ENCODE results near the gene FARS2. TPM values are rescaled to one million over a fixed set of nuclear protein-coding genes. Genes with fewer than 3 reads are reported as not detected.

Gene FARS2
- total RNA-seq, 1 donor from 2014 or later, result 22.0 TPM

DNA sequence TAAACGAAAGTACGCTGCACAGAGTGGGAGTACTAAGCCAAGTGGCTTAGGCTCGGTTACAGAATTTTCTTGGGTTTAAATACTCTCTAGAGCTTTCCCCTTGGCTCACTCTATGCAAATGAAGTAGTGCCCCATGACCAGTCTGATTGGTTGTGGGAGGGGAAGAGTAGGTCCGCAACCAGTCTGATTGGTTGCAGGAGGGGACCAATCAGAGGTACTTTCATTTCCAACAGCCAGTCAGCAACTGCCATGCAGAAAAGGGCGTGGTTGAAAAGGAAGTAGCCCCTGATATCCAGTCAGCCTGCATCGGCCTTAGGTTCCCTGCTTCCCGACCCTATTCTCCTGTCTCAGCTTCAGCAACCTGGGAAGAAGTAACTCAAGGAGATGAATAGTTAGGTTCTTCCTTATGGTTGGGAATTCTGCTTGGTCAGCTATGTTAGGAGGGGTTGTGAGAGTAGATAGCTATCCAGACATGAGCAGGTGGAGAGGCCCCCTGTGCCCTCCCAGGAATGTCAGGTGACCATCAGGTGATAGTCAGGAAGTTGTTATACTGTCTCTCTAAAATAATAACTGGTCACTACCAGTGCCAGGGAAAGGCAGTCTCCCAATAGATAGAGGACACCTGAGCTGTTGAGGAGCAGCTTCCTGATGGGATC is 57.4 kb downstream of the FARS2 start:
- DNase-seq (ENCODE audit: low read depth in 2 of 2), result no peak

DNA sequence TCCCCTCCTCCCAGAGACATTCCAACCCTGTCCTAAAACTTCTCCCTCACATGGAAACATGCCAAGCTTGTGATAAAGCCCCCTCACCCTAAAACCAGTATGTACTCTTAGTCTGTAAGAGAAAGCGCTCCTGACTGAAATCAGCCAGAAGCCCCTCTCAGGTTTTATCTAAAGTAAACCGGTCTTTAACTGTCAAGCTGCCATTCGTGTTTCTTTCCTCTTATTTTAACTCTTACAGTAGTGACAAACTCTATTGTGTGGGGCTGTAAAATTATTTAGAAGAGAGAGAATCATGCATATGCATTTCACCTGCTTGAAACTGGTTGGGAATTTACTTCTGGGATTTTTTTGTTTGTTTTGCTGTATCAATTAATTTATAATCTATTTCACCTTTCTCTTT is 62.7 kb downstream of the FARS2 start:
- DNase-seq (ENCODE audit: low read depth in 2 of 2), result no peak

DNA sequence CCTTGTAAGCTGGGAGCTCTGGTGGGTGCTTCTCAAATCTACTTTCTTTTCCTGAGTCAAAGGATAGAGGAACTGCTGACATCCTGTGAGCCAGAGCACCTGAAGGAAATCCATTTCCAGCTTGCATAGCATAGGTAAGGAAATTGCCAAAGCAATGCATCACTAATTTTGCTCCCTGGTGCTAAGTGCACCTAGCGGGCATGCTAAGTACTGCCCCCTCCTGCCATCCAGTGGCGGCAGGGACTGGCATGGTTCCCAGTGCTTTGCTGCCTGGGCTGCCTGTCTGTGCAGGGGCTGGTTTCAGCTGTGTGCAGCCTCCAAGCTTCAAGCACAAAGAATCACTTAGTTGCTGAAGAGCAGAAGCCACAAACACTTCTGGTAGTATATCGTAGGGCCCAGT is 63.9 kb downstream of the FARS2 start:
- no peak for DNase-seq (ENCODE audit: low read depth in 2 of 2)

- no peak for DNase-seq (ENCODE audit: low read depth in 2 of 2)
These were observed 64.8 kb downstream of the FARS2 start for GRCh38 chr6:5326022-5326641.

GRCh38 chr6:5328800-5329199 is 67.5 kb downstream of the FARS2 start:
- DNase-seq (ENCODE audit: low read depth in 2 of 2), result no peak

DNA sequence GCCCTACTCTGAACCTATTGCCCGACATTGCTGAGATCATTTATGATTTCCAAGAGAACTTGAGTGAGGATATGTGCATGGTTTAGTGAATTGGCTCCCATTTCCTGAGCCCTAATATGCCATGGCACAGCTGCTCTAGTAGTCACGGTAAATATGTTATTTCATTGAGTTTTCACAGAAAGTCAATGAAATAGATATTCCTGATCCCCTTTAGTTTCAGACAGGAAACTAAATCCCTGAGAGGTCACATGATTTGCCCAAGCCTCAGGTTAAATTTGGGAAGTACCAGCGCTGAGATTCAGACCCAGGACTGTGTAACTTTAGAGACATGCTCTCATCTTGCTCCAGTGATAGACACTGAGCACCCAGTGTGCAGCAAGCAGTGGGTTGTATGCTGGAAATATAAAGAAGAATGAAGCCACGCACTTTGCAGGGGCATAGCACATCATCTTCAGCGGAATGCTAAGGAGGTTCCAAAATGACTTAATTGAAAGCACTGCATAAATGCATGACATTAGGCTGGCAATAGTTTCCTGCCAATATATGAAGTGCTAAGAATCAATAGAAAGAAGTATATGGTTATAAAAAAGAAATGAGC is 70.6 kb downstream of the FARS2 start:
- no peak for DNase-seq (ENCODE audit: low read depth in 2 of 2)

DNA sequence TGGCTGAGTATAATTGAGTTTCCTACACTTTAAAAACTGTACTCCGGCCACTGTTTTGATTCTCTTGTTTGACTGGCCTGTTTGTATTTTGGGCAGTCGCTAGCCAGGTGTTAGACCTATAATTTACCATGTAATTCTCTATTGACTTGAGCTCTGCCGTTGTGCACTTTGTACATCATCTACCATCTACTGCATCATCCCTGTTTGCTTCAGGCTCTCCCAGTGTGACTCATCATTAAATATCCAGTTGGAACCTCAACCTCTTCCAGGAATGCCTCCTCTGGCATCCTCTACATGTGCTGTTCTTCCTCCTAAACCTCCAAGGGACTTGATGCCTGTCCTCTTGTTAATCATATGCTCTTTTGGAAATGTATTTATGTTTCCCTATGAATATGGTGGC is 72.3 kb downstream of the FARS2 start:
- DNase-seq (ENCODE audit: low read depth in 2 of 2), result peak; percentile 46 to 51

DNA sequence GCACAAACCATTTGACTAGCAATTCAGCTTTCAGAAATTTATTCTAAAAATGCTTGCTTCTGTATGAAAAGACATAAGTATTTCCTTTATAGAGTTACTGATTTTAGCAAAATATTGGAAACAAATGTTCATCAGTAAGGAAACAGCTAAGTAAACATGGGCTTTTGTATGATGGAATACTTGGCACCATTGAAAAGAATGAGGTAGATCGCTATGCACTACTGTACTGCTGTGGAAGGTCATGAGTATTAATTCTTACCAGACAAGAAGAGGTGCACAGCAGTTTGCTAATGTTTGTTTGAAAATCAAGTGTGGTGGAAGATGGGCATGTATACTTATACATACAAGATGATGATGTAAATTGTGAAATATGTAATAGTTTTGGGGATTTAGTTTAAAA is 73.0 kb downstream of the FARS2 start:
- DNase-seq (ENCODE audit: low read depth in 2 of 2), result peak; percentile 85 to 93

GRCh38 chr6:5335020-5335419 is 73.7 kb downstream of the FARS2 start:
- DNase-seq (ENCODE audit: low read depth in 2 of 2), result no peak

DNA sequence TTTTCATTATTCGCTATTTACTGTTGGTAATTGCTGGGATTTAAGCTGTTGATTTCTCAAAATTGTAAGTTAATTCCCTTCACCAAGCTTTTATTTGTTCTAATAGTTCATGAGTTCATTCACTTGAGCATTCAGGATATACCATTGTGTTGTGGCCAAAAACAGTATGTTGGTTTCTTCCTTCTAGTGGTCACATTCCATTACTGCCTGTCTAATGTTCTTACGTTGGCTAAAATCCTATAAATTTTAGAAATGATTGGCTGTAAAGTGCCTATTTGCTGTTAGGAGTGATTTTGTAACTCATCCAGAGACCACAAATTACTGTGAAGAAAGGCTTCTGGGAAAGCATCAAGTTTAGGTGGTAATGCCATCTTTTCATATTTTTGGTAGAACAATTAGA is 76.3 kb downstream of the FARS2 start:
- peak; percentile 52 to 82 for DNase-seq (ENCODE audit: low read depth in 2 of 2)

DNA sequence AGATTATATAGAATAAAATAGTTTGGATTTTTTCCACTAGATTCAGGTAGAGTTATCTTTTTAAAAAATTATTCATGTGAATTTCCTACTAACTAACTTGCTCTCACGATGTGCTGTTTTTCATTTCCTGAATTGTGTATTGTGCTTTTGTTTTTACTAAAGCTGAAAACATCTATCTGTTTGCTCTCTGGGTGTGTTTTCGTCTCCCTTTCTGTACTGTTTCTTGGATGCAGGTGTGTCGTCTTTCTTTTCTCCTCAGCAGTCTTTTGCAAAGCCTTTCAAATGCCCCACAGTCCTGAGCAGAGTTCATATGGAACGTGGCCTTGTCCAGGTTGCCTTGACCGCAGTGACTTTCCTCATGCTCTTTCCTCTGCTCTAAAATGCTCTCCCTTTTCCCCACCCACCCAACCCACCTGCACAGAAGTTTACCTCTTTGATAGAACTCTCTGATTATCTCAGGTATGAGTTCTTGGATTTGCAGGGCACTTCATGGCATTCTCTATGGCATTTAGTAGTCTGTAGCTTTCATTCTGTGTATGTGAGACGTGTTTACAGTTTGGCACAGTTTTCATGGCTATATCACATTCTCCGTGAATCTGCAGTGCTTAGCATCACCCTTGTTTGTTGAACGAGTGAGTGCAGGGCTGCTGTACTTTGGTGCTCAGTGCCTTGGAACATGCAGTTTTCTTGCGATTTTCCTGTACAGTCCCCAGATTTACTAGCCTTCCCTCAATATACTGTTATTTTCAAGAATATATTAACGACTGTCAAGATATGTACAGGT is 77.1 kb downstream of the FARS2 start:
- peak in 1 of 2 donors; percentile 33 for DNase-seq (ENCODE audit: low read depth in 2 of 2)

DNA sequence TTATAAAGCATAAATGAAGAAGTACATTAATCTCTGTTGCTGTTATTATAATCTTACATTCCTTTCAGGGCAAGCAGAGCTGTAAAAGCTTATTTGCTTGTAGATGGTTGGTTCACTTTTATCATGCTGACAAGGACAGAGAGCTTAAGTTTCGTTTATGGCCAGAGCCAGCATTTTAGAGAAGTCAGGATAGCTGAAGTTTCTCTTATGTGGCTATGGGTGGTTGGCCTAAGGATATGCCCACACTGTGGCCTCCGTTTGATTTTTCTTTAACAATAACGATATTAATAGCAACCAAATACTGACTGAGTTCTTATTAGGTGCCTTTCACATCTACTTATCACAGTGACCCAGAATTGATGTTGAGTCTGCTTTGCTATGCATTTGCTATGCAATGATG is 78.5 kb downstream of the FARS2 start:
- no peak for DNase-seq (ENCODE audit: low read depth in 2 of 2)

DNA sequence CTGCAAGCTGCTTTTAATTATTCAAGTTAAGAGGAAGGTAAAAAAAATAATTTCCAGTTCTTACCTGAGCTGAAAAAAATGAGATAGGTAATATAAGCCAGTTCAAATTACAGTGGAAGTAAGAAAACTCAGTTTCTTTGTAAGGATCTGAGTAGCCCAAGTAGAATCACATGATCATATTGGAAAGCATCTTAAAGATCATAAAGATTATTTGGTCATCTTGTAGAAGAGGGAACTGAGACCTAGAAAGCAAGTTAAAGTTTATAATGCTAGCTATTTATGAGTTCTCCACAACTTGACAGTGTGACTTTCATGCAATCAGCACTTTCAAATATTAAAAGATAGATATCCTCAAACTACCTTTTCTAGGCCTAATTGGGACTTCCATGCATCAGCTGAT is 80.5 kb downstream of the FARS2 start:
- no peak for DNase-seq (ENCODE audit: low read depth in 2 of 2)

DNA sequence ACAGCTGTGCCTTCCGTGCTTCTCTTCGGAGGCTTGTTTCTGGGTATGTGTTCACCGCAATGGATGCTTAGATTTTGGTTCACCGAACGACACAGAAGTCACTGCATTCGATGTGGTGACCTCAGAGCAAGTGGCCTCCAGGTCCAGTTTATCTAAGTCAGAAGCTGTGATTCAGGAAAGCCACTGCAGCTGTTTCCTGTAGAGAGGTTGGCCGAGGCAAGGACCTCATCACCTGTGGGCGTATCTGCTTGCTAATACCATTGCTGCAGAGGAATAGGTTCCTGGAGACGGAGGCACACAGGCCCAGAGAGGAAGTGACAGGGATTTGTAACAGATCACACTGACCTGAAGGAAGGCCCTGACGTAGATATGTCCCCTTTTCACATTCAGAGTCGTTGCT is 82.7 kb downstream of the FARS2 start:
- peak; percentile 75 to 87 for DNase-seq (ENCODE audit: low read depth in 2 of 2)

- DNase-seq (ENCODE audit: low read depth in 2 of 2), result no peak
These were observed 84.0 kb downstream of the FARS2 start for GRCh38 chr6:5345324-5345723.

GRCh38 chr6:5351552-5352210 is 90.4 kb downstream of the FARS2 start:
- no peak for DNase-seq (ENCODE audit: low read depth in 2 of 2)

- DNase-seq (ENCODE audit: low read depth in 2 of 2), result no peak
These were observed 92.7 kb downstream of the FARS2 start for GRCh38 chr6:5353971-5354370.

GRCh38 chr6:5357486-5357885 is 96.2 kb downstream of the FARS2 start:
- no peak for DNase-seq (ENCODE audit: low read depth in 2 of 2)

- no peak for DNase-seq (ENCODE audit: low read depth in 2 of 2)
These were observed 98.1 kb downstream of the FARS2 start for GRCh38 chr6:5359417-5359816.

DNA sequence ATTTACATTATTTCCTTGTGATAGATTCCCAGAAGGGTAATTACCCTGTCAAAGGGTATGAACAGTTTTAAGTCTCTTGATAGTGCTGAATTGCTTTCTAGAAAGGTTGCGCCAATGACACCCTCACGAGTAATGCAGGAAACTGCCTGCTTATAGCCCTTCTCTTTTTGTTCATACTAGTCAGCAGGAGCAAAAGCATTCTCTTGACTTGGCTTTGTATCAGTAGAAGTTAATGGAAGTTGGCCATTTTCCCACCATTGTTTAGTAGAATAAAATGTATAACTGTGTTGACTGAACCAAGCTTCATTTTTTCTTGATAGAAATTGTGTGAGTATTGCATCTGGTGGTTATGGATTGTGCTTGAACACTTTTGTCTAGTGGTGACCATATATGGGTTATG is 100.1 kb downstream of the FARS2 start:
- DNase-seq (ENCODE audit: low read depth in 2 of 2), result peak; percentile 92

DNA sequence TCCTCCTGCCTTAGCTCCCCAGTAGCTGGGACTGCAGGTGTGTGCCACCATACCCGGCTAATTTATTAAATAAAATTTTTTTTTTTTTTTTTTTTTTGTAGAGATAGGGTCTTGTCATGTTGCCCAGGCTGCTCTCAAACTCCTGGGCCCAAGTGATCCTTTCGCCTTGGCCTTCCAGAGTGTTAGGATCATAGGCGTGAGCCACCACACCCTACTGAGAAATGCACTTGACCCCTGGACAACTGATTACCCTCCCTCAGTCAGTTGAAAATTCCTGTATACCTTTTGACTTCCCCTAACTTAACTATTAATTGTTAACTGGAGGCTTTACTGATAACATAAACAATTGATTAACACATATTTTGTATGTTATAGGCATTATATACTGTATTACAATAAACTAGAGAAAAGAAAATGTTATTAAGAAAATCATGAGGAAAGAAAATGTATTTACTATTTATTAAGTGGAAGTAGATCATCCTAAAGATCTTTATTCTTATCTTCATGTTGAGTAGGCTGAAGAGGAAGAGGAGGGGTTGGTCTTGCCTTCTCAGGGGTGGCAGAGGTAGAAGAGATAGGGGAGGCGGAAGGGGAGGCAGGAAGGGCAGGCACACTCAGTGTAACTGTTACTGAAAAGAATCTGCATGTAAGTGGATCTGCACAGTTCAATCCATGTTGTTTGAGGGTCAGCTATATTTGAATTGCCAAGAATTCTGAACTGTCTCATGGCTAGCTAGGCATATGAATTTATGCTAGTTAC is 104.3 kb downstream of the FARS2 start:
- DNase-seq (ENCODE audit: low read depth in 2 of 2), result no peak
